SK-N-SH treated with all-trans-retinoic acid at 6 μM for 48 hours (cell line): ENCODE data around the gene GID4.

Source experiments
- ATAC-seq: fragments of 200-7000 bp; cut with Tn5 transposase; 3 replicates; pipeline ENCODE4 v1.9.1; 2020; ENCODE audit warnings: mild to moderate bottlenecking, moderate library complexity
- ARNTL ChIP-seq: fragments of 450-650 bp; formaldehyde crosslinking; IDR thresholded peaks from 2 replicates; pipeline ENCODE4 v1.5.0; 2020; ENCODE audit warnings: low read depth, mild to moderate bottlenecking, moderate library complexity, borderline replicate concordance
- BACH2 ChIP-seq: fragments of 250-450 bp; sonication (Bioruptor Pico); IDR thresholded peaks from 2 replicates; pipeline ENCODE4 v1.9.0; 2021; ENCODE audit warnings: mild to moderate bottlenecking, borderline replicate concordance
- CREB5 ChIP-seq: fragments of 250-450 bp; sonication (Bioruptor Pico); IDR thresholded peaks from 2 replicates; pipeline ENCODE4 v1.5.1; 2020; ENCODE audit warnings: low read depth, mild to moderate bottlenecking, moderate library complexity
- CSDC2 ChIP-seq: fragments of 250-450 bp; sonication (Bioruptor Pico); IDR thresholded peaks from 2 replicates; pipeline ENCODE4 v1.5.0; 2020; ENCODE audit warnings: mild to moderate bottlenecking, moderate library complexity
- CSRNP3 ChIP-seq: fragments of 250-450 bp; sonication (Bioruptor Pico); IDR thresholded peaks from 2 replicates; pipeline ENCODE4 v1.5.1; 2021; ENCODE audit warnings: mild to moderate bottlenecking, moderate library complexity
- ESRRG ChIP-seq: fragments of 250-450 bp; sonication (Bioruptor Pico); IDR thresholded peaks from 2 replicates; pipeline ENCODE4 v1.6.1; 2021; ENCODE audit warnings: mild to moderate bottlenecking
- GLIS3 ChIP-seq: fragments of 250-450 bp; sonication (Bioruptor Pico); IDR thresholded peaks from 2 replicates; pipeline ENCODE4 v1.5.0; 2020; ENCODE audit warnings: mild to moderate bottlenecking, moderate library complexity
- ISL1 ChIP-seq: fragments of 250-450 bp; sonication (Bioruptor Pico); IDR thresholded peaks from 2 replicates; pipeline ENCODE4 v2.1.2; 2022; ENCODE audit warnings: mild to moderate bottlenecking, moderate library complexity
- OSR1 ChIP-seq: fragments of 250-450 bp; sonication (Bioruptor Pico); IDR thresholded peaks from 2 replicates; pipeline ENCODE4 v1.8.0; 2022; ENCODE audit warnings: moderate library complexity, mild to moderate bottlenecking, inconsistent platforms
- POU6F1 ChIP-seq: fragments of 250-450 bp; sonication (Bioruptor Pico); IDR thresholded peaks from 2 replicates; pipeline ENCODE4 v1.8.0; 2021; ENCODE audit warnings: low read depth, mild to moderate bottlenecking, moderate library complexity, borderline replicate concordance
- PPARA ChIP-seq: fragments of 250-450 bp; sonication (Bioruptor Pico); IDR thresholded peaks from 2 replicates; pipeline ENCODE4 v1.5.0; 2020; ENCODE audit warnings: mild to moderate bottlenecking, borderline replicate concordance
- RARB ChIP-seq: fragments of 250-450 bp; sonication (Bioruptor Pico); IDR thresholded peaks from 2 replicates; pipeline ENCODE4 v1.8.0; 2021; ENCODE audit warnings: mild to moderate bottlenecking, moderate library complexity
- SNAI2 ChIP-seq: fragments of 250-450 bp; sonication (Bioruptor Pico); IDR thresholded peaks from 2 replicates; pipeline ENCODE4 v1.5.0; 2020; ENCODE audit warnings: mild to moderate bottlenecking, moderate library complexity
- TCF4 ChIP-seq: fragments of 250-450 bp; sonication (Bioruptor Pico); IDR thresholded peaks from 2 replicates; pipeline ENCODE4 v1.8.0; 2021; ENCODE audit warnings: mild to moderate bottlenecking, moderate library complexity, borderline replicate concordance
- TOX ChIP-seq: fragments of 250-450 bp; sonication (Bioruptor Pico); IDR thresholded peaks from 2 replicates; pipeline ENCODE4 v1.8.0; 2021; ENCODE audit warnings: mild to moderate bottlenecking, moderate library complexity, borderline replicate concordance
- TSHZ2 ChIP-seq: fragments of 250-450 bp; sonication (Bioruptor Pico); IDR thresholded peaks from 2 replicates; pipeline ENCODE4 v1.5.0; 2020; ENCODE audit warnings: mild to moderate bottlenecking, moderate library complexity
- ZFP3 ChIP-seq: fragments of 250-450 bp; sonication (Bioruptor Pico); IDR thresholded peaks from 2 replicates; pipeline ENCODE4 v1.5.0; 2020; ENCODE audit warnings: mild to moderate bottlenecking, moderate library complexity
- ZFP30 ChIP-seq: fragments of 450-650 bp; formaldehyde crosslinking; IDR thresholded peaks from 2 replicates; pipeline ENCODE4 v1.5.0; 2022; ENCODE audit warnings: mild to moderate bottlenecking, moderate library complexity
- ZNF565 ChIP-seq: fragments of 450-650 bp; formaldehyde crosslinking; conservative IDR thresholded peaks from 2 replicates; pipeline ENCODE4 v1.5.0; 2020; ENCODE audit warnings: low read depth, mild to moderate bottlenecking, moderate library complexity
- ZNF8 ChIP-seq: fragments of 450-650 bp; formaldehyde crosslinking; IDR thresholded peaks from 2 replicates; pipeline ENCODE4 v1.5.0; 2020; ENCODE audit warnings: mild to moderate bottlenecking, moderate library complexity

The GID4 gene

DNA sequence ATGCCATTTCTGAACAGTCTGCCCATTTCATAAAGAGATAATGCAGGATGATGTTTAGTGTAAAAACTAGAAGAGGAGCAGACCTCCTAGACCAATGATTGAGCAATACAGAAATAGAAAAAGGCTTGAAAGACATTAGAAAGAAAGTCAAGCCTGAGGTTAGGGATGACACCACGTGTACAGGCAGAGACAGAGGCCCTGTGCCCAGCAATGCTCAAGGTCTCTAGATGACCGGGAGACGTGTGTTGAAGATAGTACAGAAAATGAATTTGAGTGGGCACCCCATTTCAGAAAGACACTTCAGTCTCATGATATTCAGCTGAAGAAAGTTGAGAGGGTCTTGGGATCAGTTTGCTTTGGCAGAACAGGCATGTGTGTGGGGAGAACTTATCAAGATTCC lies 5.4 kb downstream of the GID4 start:
- ATAC-seq: no peak
- TF ChIP-seq BACH2 (CRISPR knock-in tag): no peak
- TF ChIP-seq TCF4 (CRISPR knock-in tag): no peak
- TF ChIP-seq ZNF565 (CRISPR knock-in tag): no peak
- no peak for TF ChIP-seq CSRNP3 (CRISPR knock-in tag)
- no peak for TF ChIP-seq CREB5 (CRISPR knock-in tag)

- no peak for ATAC-seq
Observed at GRCh38 chr17:18045691-18046350, 6.6 kb downstream of the GID4 start.

DNA sequence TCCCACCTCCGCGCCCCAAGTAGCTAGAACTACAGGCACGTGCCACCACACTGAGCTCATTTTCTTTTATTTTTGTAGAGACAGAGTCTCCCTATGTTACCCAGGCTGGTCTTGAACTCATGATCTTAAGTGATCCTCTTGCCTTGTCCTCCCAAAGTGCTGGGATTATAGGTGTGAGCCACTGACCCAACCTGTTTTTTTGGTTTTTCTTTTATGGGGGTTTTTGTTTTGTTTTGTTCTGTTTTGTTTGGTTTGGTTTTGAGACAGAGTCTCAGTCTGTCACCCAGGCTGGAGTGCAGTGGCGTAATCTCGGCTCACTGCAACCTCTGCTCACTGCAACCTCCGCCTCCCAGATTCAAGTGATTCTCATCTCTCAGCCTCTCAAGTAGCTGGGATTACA lies 16.4 kb downstream of the GID4 start:
- no peak for TF ChIP-seq ZFP3 (CRISPR knock-in tag)
- no peak for TF ChIP-seq ZNF565 (CRISPR knock-in tag)
- no peak for TF ChIP-seq BACH2 (CRISPR knock-in tag)
- no peak for TF ChIP-seq ESRRG (CRISPR knock-in tag)
- TF ChIP-seq SNAI2 (CRISPR knock-in tag): no peak
- TF ChIP-seq, all 23 proteins: peak for 0

More at GRCh38 chr17:18045691-18046350, 6.6 kb downstream of the GID4 start:
- TF ChIP-seq CSDC2 (CRISPR knock-in tag): no peak
- no peak for TF ChIP-seq RARB
- TF ChIP-seq BACH2 (CRISPR knock-in tag): no peak
- TF ChIP-seq GLIS3 (CRISPR knock-in tag): no peak
- no peak for TF ChIP-seq OSR1 (CRISPR knock-in tag)
- no peak for TF ChIP-seq POU6F1 (CRISPR knock-in tag)

DNA sequence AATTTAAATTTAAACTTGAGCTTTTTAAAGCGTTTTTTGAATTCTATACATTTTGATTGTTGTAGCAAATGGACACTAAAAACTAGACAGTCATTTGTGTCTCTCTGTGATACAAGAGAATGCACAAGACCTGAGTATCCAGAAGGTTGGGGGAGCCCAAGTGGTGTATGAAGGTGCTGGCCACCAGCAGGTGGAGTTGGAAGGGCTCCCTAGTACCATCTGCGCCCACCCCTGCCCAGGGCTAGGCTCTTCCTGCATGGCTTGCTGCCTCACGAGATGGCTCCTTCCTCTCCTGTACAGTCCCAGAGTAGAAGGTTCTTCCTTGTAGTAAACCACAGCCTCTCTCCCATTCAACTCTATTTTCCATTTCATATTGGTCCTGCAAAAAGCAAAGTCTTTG lies 17.0 kb downstream of the GID4 start:
- TF ChIP-seq CSDC2 (CRISPR knock-in tag): no peak
- TF ChIP-seq ISL1: no peak
- TF ChIP-seq GLIS3 (CRISPR knock-in tag): no peak
- no peak for TF ChIP-seq TCF4 (CRISPR knock-in tag)
- TF ChIP-seq ZNF8: no peak
- TF ChIP-seq ZFP30: no peak
- TF ChIP-seq ARNTL (CRISPR knock-in tag): no peak
- no peak for TF ChIP-seq TSHZ2 (CRISPR knock-in tag)
- no peak for TF ChIP-seq TOX (CRISPR knock-in tag)
- no peak for TF ChIP-seq RARB
- TF ChIP-seq PPARA (CRISPR knock-in tag): no peak
- TF ChIP-seq OSR1 (CRISPR knock-in tag): no peak
- TF ChIP-seq POU6F1 (CRISPR knock-in tag): no peak
- no peak for TF ChIP-seq ZFP3 (CRISPR knock-in tag)
- TF ChIP-seq SNAI2 (CRISPR knock-in tag): no peak
- no peak for ATAC-seq

More for the DNA sequence above, 16.4 kb downstream of the GID4 start:
- no peak for ATAC-seq
